Inflammatory macrophage treated with lipopolysaccharide for 4 hours (primary cell): ENCODE data around the gene SH2D3A.
"Not testable (repeated sequence)": the region's sequence is repeated elsewhere in the genome, so short reads cannot be mapped to it uniquely, and the experiment has no call there.

ENCODE experiments used
- DNase-seq: peaks from one replicate; pipeline ENCODE4 v3.0.0-alpha.2; 2020

SH2D3A gene

GRCh38 chr19:6788896-6789295 is 21.7 kb upstream of the SH2D3A start:
- DNase-seq, result no peak

- no peak for DNase-seq
Observed at GRCh38 chr19:6787393-6787792, 20.2 kb upstream of the SH2D3A start.

GRCh38 chr19:6779206-6779605 is 12.0 kb upstream of the SH2D3A start:
- DNase-seq, result no peak

- DNase-seq, result no peak
Observed at GRCh38 chr19:6778386-6778785, 11.2 kb upstream of the SH2D3A start.

GRCh38 chr19:6777434-6777833 is 10.2 kb upstream of the SH2D3A start:
- DNase-seq, result no peak

GRCh38 chr19:6776999-6777398 is 9.8 kb upstream of the SH2D3A start:
- DNase-seq, result no peak

- DNase-seq, result not testable (repeated sequence)
Observed at GRCh38 chr19:6776045-6776444, 8.8 kb upstream of the SH2D3A start.

GRCh38 chr19:6774821-6775707 is 7.8 kb upstream of the SH2D3A start:
- peak; percentile 85 for DNase-seq

GRCh38 chr19:6773323-6773931 is 6.2 kb upstream of the SH2D3A start:
- peak; percentile 76 for DNase-seq

- no peak for DNase-seq
Observed at GRCh38 chr19:6772866-6773322, 5.7 kb upstream of the SH2D3A start.

GRCh38 chr19:6772028-6772865 is 5.0 kb upstream of the SH2D3A start, which contains the start of gene VAV1:
TSS of gene VAV1 (plus strand) at chr19:6772708. CDS start at chr19:6772808, 100 bp downstream.
- peak; percentile 92 for DNase-seq

GRCh38 chr19:6771648-6772027 is 4.4 kb upstream of the SH2D3A start:
- DNase-seq, result not testable (repeated sequence)

- peak; percentile 70 for DNase-seq
Observed at GRCh38 chr19:6769006-6769619, 1.9 kb upstream of the SH2D3A start.

GRCh38 chr19:6768236-6768785 is 1.1 kb upstream of the SH2D3A start:
- no peak for DNase-seq

- DNase-seq, result no peak
Observed at GRCh38 chr19:6767081-6767356, 216 bp downstream of the SH2D3A start.

GRCh38 chr19:6766357-6767080 is 716 bp downstream of the SH2D3A start:
- DNase-seq, result no peak

GRCh38 chr19:6765738-6766356 is 1.4 kb downstream of the SH2D3A start:
- no peak for DNase-seq

- DNase-seq, result not testable (repeated sequence)
Observed at GRCh38 chr19:6762253-6762797, 4.9 kb downstream of the SH2D3A start.

GRCh38 chr19:6761053-6761676 is 6.1 kb downstream of the SH2D3A start:
- DNase-seq, result no peak

- DNase-seq, result no peak
Observed at GRCh38 chr19:6760606-6761005, 6.6 kb downstream of the SH2D3A start.
